CD4-positive, alpha-beta T cell (primary cell): Measurements from ENCODE around the gene CAMSAP1. TPM values are rescaled to one million over a fixed set of nuclear protein-coding genes. Genes with fewer than 3 reads are reported as not detected.
"Not testable (repeated sequence)": the region's sequence is repeated elsewhere in the genome, so short reads cannot be mapped to it uniquely, and the experiment has no call there.

Source experiments
- ATAC-seq: fragments of 200-7000 bp; cut with Tn5 transposase; one replicate; pipeline ENCODE4 v1.10.0; 2022; ENCODE audit warnings: mild to moderate bottlenecking; ENCODE audit not compliant: poor library complexity
- CTCF ChIA-PET: fragments of 350-600 bp; sonication (Branson Sonifier 250); formaldehyde crosslinking; loops from one replicate; lab custom pipeline; 2021; ENCODE audit warnings: antibody characterized with exemption, inconsistent platforms; lab: Charles Lee
- POLR2A ChIA-PET: fragments of 350-600 bp; sonication (Branson Sonifier 250); formaldehyde crosslinking; loops from one replicate; lab custom pipeline; 2021; ENCODE audit warnings: antibody characterized with exemption, inconsistent platforms; lab: Charles Lee
- DNase-seq, 14 experiments: peaks; one replicate each; pipeline ENCODE4 v3.0.0-alpha.2; 2013 to 2020; ENCODE audit warnings: mixed read lengths in 2 of 14
- H3K27ac ChIP-seq, 2 donors: one replicate each; pipeline versions ENCODE4 v1.5.1 to v1.7.0; 2013; ENCODE audit warnings: low read length in 2 of 2, low read depth in 1 of 2, mild to moderate bottlenecking in 1 of 2
- H3K27me3 ChIP-seq, 2 experiments: 1 replicate in 1 of 2; 2 replicates in 1 of 2; pipeline versions ENCODE4 v1.6.1 to v1.7.0; 2013; ENCODE audit warnings: low read length in 2 of 2, control low read depth in 1 of 2, mild to moderate bottlenecking in 1 of 2, moderate library complexity in 1 of 2; ENCODE audit not compliant: insufficient read depth in 2 of 2, control insufficient read depth in 1 of 2
- H3K36me3 ChIP-seq: one replicate; pipeline ENCODE4 v1.6.1; 2013; ENCODE audit warnings: low read length, control low read depth; ENCODE audit not compliant: insufficient read depth
- H3K4me1 ChIP-seq: one replicate; pipeline ENCODE4 v1.6.1; 2013; ENCODE audit warnings: low read length, control low read depth; ENCODE audit not compliant: insufficient read depth
- H3K4me3 ChIP-seq: one replicate; pipeline ENCODE4 v1.5.1; 2013; ENCODE audit warnings: mild to moderate bottlenecking, low read length, moderate library complexity
- H3K9me3 ChIP-seq, 2 experiments: 1 replicate in 1 of 2; 2 replicates in 1 of 2; pipeline versions ENCODE4 v1.6.1 to v1.7.0; 2013; ENCODE audit warnings: low read length in 2 of 2, mild to moderate bottlenecking in 2 of 2, control low read depth in 1 of 2, moderate library complexity in 1 of 2; ENCODE audit not compliant: control insufficient read depth in 1 of 2, insufficient read depth in 1 of 2
- H3K27ac Mint-ChIP-seq: one replicate; pipeline ENCODE4 v1.8.0; 2020; ENCODE audit warnings: mixed read lengths
- H3K27me3 Mint-ChIP-seq: one replicate; pipeline ENCODE4 v1.8.0; 2021; ENCODE audit warnings: mixed read lengths
- H3K36me3 Mint-ChIP-seq: one replicate; pipeline ENCODE4 v1.8.0; 2021; ENCODE audit warnings: low read depth, mixed read lengths
- H3K4me1 Mint-ChIP-seq: one replicate; pipeline ENCODE4 v1.8.0; 2021; ENCODE audit warnings: low read depth, mixed read lengths
- H3K4me3 Mint-ChIP-seq: one replicate; pipeline ENCODE4 v1.8.0; 2020; ENCODE audit warnings: mild to moderate bottlenecking, mixed read lengths
- H3K9me3 Mint-ChIP-seq: one replicate; pipeline ENCODE4 v1.8.0; 2020; ENCODE audit warnings: mixed read lengths
- CTCF ChIP-seq: fragments of 200-600 bp; IDR thresholded peaks from one replicate; pipeline ENCODE4 v1.8.0; 2022; ENCODE audit warnings: antibody characterized with exemption, mild to moderate bottlenecking
- intact Hi-C, 2 experiments: fragments of 100-400 bp; cut with DNase I in 1 of 2; cut with micrococcal nuclease in 1 of 2; formaldehyde crosslinking; loops; one replicate each; pipeline versions ENCODE4 v1.15.1 to v1.9.0; 2023 to 2025; cut with DNase I, micrococcal nuclease
- total RNA-seq, 174 experiments: library from RNA in 2 of 174; stranded (reverse) in 2 of 174; gene quantifications; one replicate each; pipeline ENCODE4 v1.2.3 and lab custom pipeline; 2021 to 2026

CAMSAP1 gene
- total RNA-seq, 2 experiments from 2014 or later = 16.8 to 18.2 TPM

DNA sequence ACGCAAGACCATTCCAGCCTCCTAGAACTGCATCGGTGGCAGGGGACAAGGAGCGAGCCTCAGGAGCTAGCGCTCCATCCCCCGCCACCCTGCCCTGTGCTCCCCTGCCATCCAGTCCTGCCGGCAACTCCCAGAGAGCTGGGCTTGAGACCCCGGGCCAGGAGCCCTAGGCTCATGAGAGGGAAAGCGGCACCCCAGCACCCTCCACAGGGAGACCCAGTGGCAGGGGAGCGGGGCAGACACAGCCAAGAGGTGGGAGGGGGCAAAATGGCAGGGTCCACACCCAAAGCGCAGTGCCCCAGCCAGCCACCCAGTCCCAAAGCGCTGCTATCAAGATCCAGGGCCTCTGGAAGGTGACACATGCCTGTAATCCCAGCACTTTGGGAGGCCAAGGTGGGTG, 41.1 kb upstream of the CAMSAP1 start:
- Histone ChIP-seq H3K27ac (no peak overlapping the region), H3K4me3 (no peak overlapping the region), H3K4me1 (no peaks in the 10 kb centered on the region), H3K36me3 (peaks cover 61% of the 10 kb centered on the region), H3K27me3 (no peaks in the 10 kb centered on the region), H3K9me3 (no peaks in the 10 kb centered on the region)
- Mint-ChIP-seq H3K27me3 (no peaks in the 10 kb centered on the region), H3K27ac (no peak overlapping the region), H3K36me3 (peaks cover 80% of the 10 kb centered on the region), H3K4me1 (peaks cover 5% of the 10 kb centered on the region), H3K4me3 (no peak overlapping the region), H3K9me3 (no peaks in the 10 kb centered on the region)
- DNase-seq = peak in 1 of 14 experiments; percentile 6
- intact Hi-C loops = no loop called here
- CTCF ChIA-PET = no interaction called here
- no peak for ATAC-seq
- no peak for TF ChIP-seq CTCF
- POLR2A ChIA-PET = interaction anchor here (0.6 kb wide), 1 partner anchor 371 kb away, joined by 3 read pairs; no protein-coding TSS in a partner anchor

- ATAC-seq = no peak
- Mint-ChIP-seq H3K4me3 (no peak overlapping the region), H3K9me3 (no peaks in the 10 kb centered on the region), H3K36me3 (peaks cover 82% of the 10 kb centered on the region), H3K4me1 (peaks cover 5% of the 10 kb centered on the region), H3K27me3 (no peaks in the 10 kb centered on the region), H3K27ac (no peak overlapping the region)
- ChIA-PET CTCF (no interaction called here), POLR2A (no interaction called here)
- H3K36me3 ChIP-seq = peaks cover 56% of the 10 kb centered on the region
- TF ChIP-seq CTCF = no peak
- H3K27ac ChIP-seq = no peak overlapping the region
- no peak overlapping the region for H3K4me3 ChIP-seq
- intact Hi-C loops = no loop called here
- no peaks in the 10 kb centered on the region for H3K4me1 ChIP-seq
- no peaks in the 10 kb centered on the region for H3K27me3 ChIP-seq
- DNase-seq = no peak
- H3K9me3 ChIP-seq = no peaks in the 10 kb centered on the region
Observed at GRCh38 chr9:135947582-135947981, 40.2 kb upstream of the CAMSAP1 start.

DNA sequence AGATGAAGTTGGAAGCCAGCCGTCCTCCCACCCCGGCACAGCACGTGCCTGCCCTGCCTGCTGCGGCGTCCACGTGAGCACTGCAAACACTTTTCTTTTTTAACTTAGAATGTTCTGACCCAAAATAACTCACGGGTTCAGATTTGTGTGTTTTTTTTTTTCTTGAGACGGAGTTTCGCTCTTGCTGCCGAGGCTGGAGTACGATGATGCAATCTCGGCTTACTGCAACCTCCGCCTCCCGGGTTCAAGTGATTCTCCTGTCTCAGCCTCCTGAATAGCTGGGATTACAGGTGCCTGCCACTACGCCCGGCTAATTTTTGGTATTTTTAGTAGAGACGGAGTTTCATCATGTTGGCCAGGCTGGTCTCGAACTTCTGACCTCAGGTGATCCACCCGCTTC, 39.8 kb upstream of the CAMSAP1 start:
- intact Hi-C loops, H3K9me3 Mint-ChIP-seq, H3K27me3 ChIP-seq, DNase-seq, H3K4me3 Mint-ChIP-seq, H3K27ac ChIP-seq, ATAC-seq, H3K27ac Mint-ChIP-seq, H3K4me3 ChIP-seq, H3K9me3 ChIP-seq, POLR2A ChIA-PET, H3K27me3 Mint-ChIP-seq, H3K4me1 ChIP-seq, H3K4me1 Mint-ChIP-seq, CTCF ChIA-PET: not testable (repeated sequence)
- peaks cover 52% of the 10 kb centered on the region for H3K36me3 ChIP-seq
- H3K36me3 Mint-ChIP-seq = peaks cover 80% of the 10 kb centered on the region

DNA sequence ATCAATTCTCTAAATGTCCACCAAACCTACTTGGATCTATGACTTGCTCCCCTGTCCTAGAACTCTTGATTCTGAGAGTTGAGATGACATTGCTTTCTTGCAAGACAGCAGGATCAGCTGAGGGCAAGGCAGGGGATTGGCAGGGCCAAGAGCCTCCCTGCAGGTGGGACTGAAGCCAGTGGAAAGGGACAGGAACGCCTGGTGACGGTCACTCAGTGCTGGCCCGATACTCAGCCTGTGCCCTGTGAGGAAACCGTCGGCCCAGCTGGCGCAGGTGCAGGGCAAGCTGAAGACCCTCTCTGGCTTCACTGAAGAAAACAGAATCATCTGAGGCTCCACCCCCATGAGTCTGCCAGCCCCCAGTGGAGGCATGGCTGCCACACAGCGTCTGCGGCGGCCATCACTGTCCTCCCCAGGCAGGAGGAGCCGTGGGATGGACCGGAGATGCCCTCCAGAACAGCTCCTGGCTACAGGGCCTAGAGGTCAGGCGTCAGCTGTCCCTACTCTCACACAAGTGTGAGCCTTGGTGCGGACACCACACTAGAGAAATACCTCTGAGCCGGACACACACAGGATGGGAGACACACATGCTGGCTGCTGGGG, 39.1 kb upstream of the CAMSAP1 start:
- Mint-ChIP-seq H3K27me3 (no peaks in the 10 kb centered on the region), H3K4me1 (peaks cover 5% of the 10 kb centered on the region), H3K27ac (no peak overlapping the region), H3K36me3 (peaks cover 82% of the 10 kb centered on the region), H3K4me3 (no peak overlapping the region), H3K9me3 (no peaks in the 10 kb centered on the region)
- no peaks in the 10 kb centered on the region for H3K4me1 ChIP-seq
- ChIA-PET POLR2A (no interaction called here), CTCF (no interaction called here)
- peaks cover 49% of the 10 kb centered on the region for H3K36me3 ChIP-seq
- H3K27me3 ChIP-seq = no peaks in the 10 kb centered on the region
- intact Hi-C loops = no loop called here
- TF ChIP-seq CTCF = no peak
- ATAC-seq (no peak), DNase-seq (peak in 1 of 14 experiments; percentile 8)
- no peak overlapping the region for H3K27ac ChIP-seq
- no peak overlapping the region for H3K4me3 ChIP-seq
- no peaks in the 10 kb centered on the region for H3K9me3 ChIP-seq
